T1000 (cell line): ENCODE measurements around the gene ATP2C1.
"Not testable (repeated sequence)": the region's sequence is repeated elsewhere in the genome, so short reads cannot be mapped to it uniquely, and the experiment has no call there.

Experiments used
- DNase-seq: peaks from one replicate; lab custom pipeline; 2025; ENCODE audit warnings: mixed read lengths; lab: John Stamatoyannopoulos, UW

Gene ATP2C1

GRCh38 chr3:131038326-131038725 is 144.4 kb downstream of the ATP2C1 start:
- no peak for DNase-seq

- DNase-seq, result not testable (repeated sequence)
Observed at GRCh38 chr3:131042271-131042985, 148.5 kb downstream of the ATP2C1 start.

DNA sequence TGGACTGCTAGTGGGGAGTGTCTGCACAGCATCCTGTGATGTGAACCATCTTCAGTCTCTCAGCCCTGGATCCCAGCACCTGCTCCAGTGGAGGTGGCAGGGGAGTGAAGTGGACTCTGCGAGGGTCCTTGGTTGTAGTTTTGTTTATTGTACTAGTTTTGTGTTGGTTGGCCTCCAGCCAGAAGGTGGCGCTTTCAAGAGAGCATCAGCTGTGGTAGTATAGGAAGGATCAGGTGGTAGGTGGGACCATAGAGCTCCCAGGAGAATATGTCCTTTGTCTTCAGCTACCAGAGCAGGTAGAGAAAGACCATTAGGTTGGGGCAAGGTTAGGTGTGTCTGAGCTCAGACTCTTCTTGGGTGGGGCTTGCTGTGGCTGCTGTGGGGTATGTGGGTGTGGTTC is 153.7 kb downstream of the ATP2C1 start:
- DNase-seq, result no peak

DNA sequence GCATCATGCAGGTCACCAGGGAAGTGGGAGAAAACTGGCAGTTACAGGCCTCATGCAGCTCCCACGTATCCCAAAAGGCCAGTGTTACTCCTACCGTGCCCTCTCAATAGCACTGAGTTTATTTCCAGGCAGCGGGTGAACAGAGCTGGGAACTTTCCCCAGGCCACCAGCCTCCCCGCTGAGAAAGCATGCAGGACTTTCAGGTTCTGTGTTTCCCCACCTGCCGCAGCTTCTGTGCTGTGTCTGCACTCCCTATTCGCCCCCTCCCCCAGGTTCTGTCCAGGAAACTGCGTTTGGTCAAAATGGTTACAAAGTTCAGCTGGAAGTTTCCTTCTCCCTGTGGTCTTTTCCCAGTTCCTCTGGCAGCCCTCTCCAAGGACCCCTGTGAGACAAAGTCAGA is 154.1 kb downstream of the ATP2C1 start:
- DNase-seq, result no peak

- DNase-seq, result no peak
Observed at GRCh38 chr3:131050001-131050400, 156.1 kb downstream of the ATP2C1 start.

DNA sequence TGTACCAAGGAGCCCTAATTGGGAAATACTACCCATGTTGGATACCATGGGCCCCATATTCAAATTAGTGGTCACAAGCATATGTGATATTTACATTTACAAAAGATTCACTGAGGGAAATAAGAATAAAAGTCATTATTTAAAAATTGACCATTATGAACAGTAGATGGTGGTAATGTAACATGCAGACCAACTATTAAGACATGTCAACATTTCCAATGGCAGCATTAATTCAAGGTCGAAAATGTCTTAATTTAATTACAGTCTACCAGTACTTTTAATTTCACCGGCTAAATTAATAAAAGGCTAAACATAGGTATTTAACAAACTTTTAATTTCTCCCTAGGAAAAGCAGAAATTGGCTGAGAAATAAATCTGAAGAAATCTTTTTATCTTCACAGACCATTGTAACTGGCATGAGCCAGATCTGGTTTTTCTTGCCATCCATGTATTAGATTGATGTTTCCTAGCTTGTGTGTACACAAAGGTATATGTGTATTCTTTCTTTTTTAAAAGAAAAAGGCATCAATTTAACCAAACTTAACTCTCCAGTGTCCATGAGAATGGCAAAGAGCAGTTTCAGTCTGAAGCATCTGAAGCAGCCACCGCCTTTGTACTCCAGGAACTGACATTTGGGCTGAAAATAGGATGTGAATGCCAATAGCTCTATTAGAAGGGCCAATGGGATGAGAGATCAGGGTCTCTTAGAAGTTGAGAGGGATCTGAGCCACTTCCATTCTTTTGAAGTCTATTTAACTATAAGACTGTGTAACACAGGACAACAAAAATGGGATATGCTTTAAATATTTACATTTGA is 159.4 kb downstream of the ATP2C1 start:
- no peak for DNase-seq
